ENCODE data around the gene HSF5.
"Not testable (repeated sequence)": the region's sequence is repeated elsewhere in the genome, so short reads cannot be mapped to it uniquely, and the experiment has no call there.

HSF5 gene

GRCh38 chr17:58491510-58492045, 3.4 kb upstream of the HSF5 start:
- no peak overlapping the region for H3K14ac ChIP-seq (ENCODE audit: low read length in 2 of 2)
- no peaks in the 10 kb centered on the region for H3K9me3 ChIP-seq (ENCODE audit: control insufficient read depth, low read length)
- DNase-seq: no peak
- no peak overlapping the region for H3K4me3 ChIP-seq (ENCODE audit: insufficient read depth in 1 of 2, low read depth in 1 of 2, low read length in 2 of 2)
- H3K4me2 ChIP-seq (ENCODE audit: low read length, poor library complexity, severe bottlenecking): no peak overlapping the region
- peaks cover 64 to 80% of the 10 kb centered on the region in 2 experiments for H3K36me3 ChIP-seq (ENCODE audit: control insufficient read depth in 1 of 2, insufficient read depth in 2 of 2, low read depth in 1 of 2, low read length in 2 of 2)
- no peak overlapping the region for H2AFZ ChIP-seq (ENCODE audit: low read depth, low read length)
- no peak overlapping the region for H3K18ac ChIP-seq (ENCODE audit: low read depth in 1 of 2, low read length in 2 of 2)
- H3K23ac ChIP-seq (ENCODE audit: low read length in 2 of 2): no peak overlapping the region
- H3K4ac ChIP-seq (ENCODE audit: low read depth in 1 of 2, low read length in 2 of 2): no peak overlapping the region
- no peak overlapping the region for H2BK120ac ChIP-seq (ENCODE audit: low read depth, low read length)
- H3K9ac ChIP-seq (ENCODE audit: low read length): no peak overlapping the region
- no peak overlapping the region for H2BK12ac ChIP-seq (ENCODE audit: low read length in 2 of 2)
- no peak overlapping the region for H2BK15ac ChIP-seq (ENCODE audit: low read depth, poor library complexity, severe bottlenecking)
- H3K4me1 ChIP-seq (ENCODE audit: control insufficient read depth, insufficient read depth, low read depth, low read length): no peaks in the 10 kb centered on the region
- peaks cover 27% of the 10 kb centered on the region for H3K79me1 ChIP-seq (replicated peaks; ENCODE audit: low read length, poor library complexity, severe bottlenecking)
- H4K8ac ChIP-seq (ENCODE audit: low read length): no peak overlapping the region
- no peak overlapping the region for H3K27ac ChIP-seq (ENCODE audit: low read length, poor library complexity, severe bottlenecking)
- no peaks in the 10 kb centered on the region for H3K27me3 ChIP-seq (ENCODE audit: control insufficient read depth in 1 of 2, insufficient read depth in 1 of 2, low read length in 2 of 2)
- 97% methylated on average over 4 of the region's 6 CpGs for WGBS
- H2AK5ac ChIP-seq (ENCODE audit: low read length, severe bottlenecking): no peak overlapping the region
- H4K91ac ChIP-seq (ENCODE audit: low read length): no peak overlapping the region
- no peak overlapping the region for H2BK5ac ChIP-seq (ENCODE audit: low read depth, low read length, poor library complexity, severe bottlenecking)

- no peak overlapping the region for H2BK12ac ChIP-seq (ENCODE audit: low read length in 2 of 2)
- H3K23ac ChIP-seq (ENCODE audit: low read length in 2 of 2): no peak overlapping the region
- no peak overlapping the region for H2BK15ac ChIP-seq (ENCODE audit: low read depth, poor library complexity, severe bottlenecking)
- WGBS: 97% methylated on average over 25 of the region's 26 CpGs
- H3K4ac ChIP-seq (ENCODE audit: low read depth in 1 of 2, low read length in 2 of 2): no peak overlapping the region
- H3K18ac ChIP-seq (ENCODE audit: low read depth in 1 of 2, low read length in 2 of 2): no peak overlapping the region
- no peak overlapping the region for H3K9ac ChIP-seq (ENCODE audit: low read length)
- H2BK5ac ChIP-seq (ENCODE audit: low read depth, low read length, poor library complexity, severe bottlenecking): no peak overlapping the region
- H3K4me1 ChIP-seq (ENCODE audit: control insufficient read depth, insufficient read depth, low read depth, low read length): no peaks in the 10 kb centered on the region
- H3K27ac ChIP-seq (ENCODE audit: low read length, poor library complexity, severe bottlenecking): no peak overlapping the region
- H2AK5ac ChIP-seq (ENCODE audit: low read length, severe bottlenecking): no peak overlapping the region
- no peak overlapping the region for H3K4me3 ChIP-seq (ENCODE audit: insufficient read depth in 1 of 2, low read depth in 1 of 2, low read length in 2 of 2)
- H3K27me3 ChIP-seq (ENCODE audit: control insufficient read depth in 1 of 2, insufficient read depth in 1 of 2, low read length in 2 of 2): no peaks in the 10 kb centered on the region
- H4K91ac ChIP-seq (ENCODE audit: low read length): no peak overlapping the region
- H2BK120ac ChIP-seq (ENCODE audit: low read depth, low read length): no peak overlapping the region
- H3K14ac ChIP-seq (ENCODE audit: low read length in 2 of 2): no peak overlapping the region
- no peak for DNase-seq
- H3K9me3 ChIP-seq (ENCODE audit: control insufficient read depth, low read length): no peaks in the 10 kb centered on the region
- no peak overlapping the region for H4K8ac ChIP-seq (ENCODE audit: low read length)
- H3K4me2 ChIP-seq (ENCODE audit: low read length, poor library complexity, severe bottlenecking): no peak overlapping the region
- H3K36me3 ChIP-seq (ENCODE audit: control insufficient read depth in 1 of 2, insufficient read depth in 2 of 2, low read depth in 1 of 2, low read length in 2 of 2): peaks cover 42 to 51% of the 10 kb centered on the region in 2 experiments
- H2AFZ ChIP-seq (ENCODE audit: low read depth, low read length): no peak overlapping the region
- peaks cover 8% of the 10 kb centered on the region for H3K79me1 ChIP-seq (replicated peaks; ENCODE audit: low read length, poor library complexity, severe bottlenecking)
Measured at GRCh38 chr17:58488428-58488890, 251 bp upstream of the HSF5 start.

DNA sequence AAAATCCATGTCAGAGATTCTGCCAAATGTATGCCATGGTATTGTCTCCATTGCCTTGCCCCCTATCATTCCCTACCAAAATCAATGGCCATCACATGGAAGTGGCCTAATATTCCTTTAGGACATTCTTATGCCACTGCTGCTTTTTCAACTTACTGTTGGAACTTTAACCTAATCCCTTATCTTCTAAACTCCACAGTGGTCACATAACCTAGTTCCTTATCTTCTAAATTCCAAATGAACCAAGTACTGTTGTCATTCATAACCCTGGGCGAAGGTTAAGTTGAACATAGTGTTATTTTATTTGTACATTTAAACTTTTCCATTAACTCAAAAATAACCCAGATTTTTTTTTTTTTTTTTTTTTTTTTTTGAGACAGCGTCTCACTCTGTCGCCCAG, 3.6 kb downstream of the HSF5 start:
- 70% methylated on average over 2 of the region's 3 CpGs for WGBS
- no peak overlapping the region for H3K23ac ChIP-seq (ENCODE audit: low read length in 2 of 2)

GRCh38 chr17:58481798-58482197, 6.4 kb downstream of the HSF5 start:
- not testable (repeated sequence) for H3K36me3 ChIP-seq (ENCODE audit: control insufficient read depth in 1 of 2, insufficient read depth in 2 of 2, low read depth in 1 of 2, low read length in 2 of 2); H3K23ac ChIP-seq (ENCODE audit: low read length in 2 of 2); H3K27ac ChIP-seq (ENCODE audit: low read length, poor library complexity, severe bottlenecking); H3K4me2 ChIP-seq (ENCODE audit: low read length, poor library complexity, severe bottlenecking); H2BK5ac ChIP-seq (ENCODE audit: low read depth, low read length, poor library complexity, severe bottlenecking); H3K9me3 ChIP-seq (ENCODE audit: control insufficient read depth, low read length); DNase-seq; H4K8ac ChIP-seq (ENCODE audit: low read length); H2AFZ ChIP-seq (ENCODE audit: low read depth, low read length); H3K4me3 ChIP-seq (ENCODE audit: insufficient read depth in 1 of 2, low read depth in 1 of 2, low read length in 2 of 2); H3K27me3 ChIP-seq (ENCODE audit: control insufficient read depth in 1 of 2, insufficient read depth in 1 of 2, low read length in 2 of 2); H3K9ac ChIP-seq (ENCODE audit: low read length); H3K79me1 ChIP-seq (replicated peaks; ENCODE audit: low read length, poor library complexity, severe bottlenecking); H4K91ac ChIP-seq (ENCODE audit: low read length); H2AK5ac ChIP-seq (ENCODE audit: low read length, severe bottlenecking); H2BK15ac ChIP-seq (ENCODE audit: low read depth, poor library complexity, severe bottlenecking); H3K18ac ChIP-seq (ENCODE audit: low read depth in 1 of 2, low read length in 2 of 2); H3K4me1 ChIP-seq (ENCODE audit: control insufficient read depth, insufficient read depth, low read depth, low read length); H2BK12ac ChIP-seq (ENCODE audit: low read length in 2 of 2); H3K4ac ChIP-seq (ENCODE audit: low read depth in 1 of 2, low read length in 2 of 2); H3K14ac ChIP-seq (ENCODE audit: low read length in 2 of 2); H2BK120ac ChIP-seq (ENCODE audit: low read depth, low read length)
- 75% methylated on average over 2 of the region's 5 CpGs for WGBS

More for the DNA sequence above, 3.6 kb downstream of the HSF5 start:
- H2BK15ac ChIP-seq (ENCODE audit: low read depth, poor library complexity, severe bottlenecking): no peak overlapping the region
- no peak overlapping the region for H3K14ac ChIP-seq (ENCODE audit: low read length in 2 of 2)
- H4K8ac ChIP-seq (ENCODE audit: low read length): no peak overlapping the region
- H3K27ac ChIP-seq (ENCODE audit: low read length, poor library complexity, severe bottlenecking): no peak overlapping the region
- no peaks in the 10 kb centered on the region for H3K4me1 ChIP-seq (ENCODE audit: control insufficient read depth, insufficient read depth, low read depth, low read length)
- no peak overlapping the region for H3K4ac ChIP-seq (ENCODE audit: low read depth in 1 of 2, low read length in 2 of 2)
- no peak overlapping the region for H3K4me3 ChIP-seq (ENCODE audit: insufficient read depth in 1 of 2, low read depth in 1 of 2, low read length in 2 of 2)
- no peak overlapping the region for H2BK120ac ChIP-seq (ENCODE audit: low read depth, low read length)
- no peak for DNase-seq
- H2AFZ ChIP-seq (ENCODE audit: low read depth, low read length): no peak overlapping the region
- no peak overlapping the region for H2BK12ac ChIP-seq (ENCODE audit: low read length in 2 of 2)
- H3K9me3 ChIP-seq (ENCODE audit: control insufficient read depth, low read length): no peaks in the 10 kb centered on the region
- no peaks in the 10 kb centered on the region for H3K27me3 ChIP-seq (ENCODE audit: control insufficient read depth in 1 of 2, insufficient read depth in 1 of 2, low read length in 2 of 2)
- no peak overlapping the region for H2BK5ac ChIP-seq (ENCODE audit: low read depth, low read length, poor library complexity, severe bottlenecking)
- peaks cover 12 to 23% of the 10 kb centered on the region in 2 experiments for H3K36me3 ChIP-seq (ENCODE audit: control insufficient read depth in 1 of 2, insufficient read depth in 2 of 2, low read depth in 1 of 2, low read length in 2 of 2)
- H3K18ac ChIP-seq (ENCODE audit: low read depth in 1 of 2, low read length in 2 of 2): no peak overlapping the region
- no peak overlapping the region for H3K9ac ChIP-seq (ENCODE audit: low read length)
- H4K91ac ChIP-seq (ENCODE audit: low read length): no peak overlapping the region
- no peak overlapping the region for H2AK5ac ChIP-seq (ENCODE audit: low read length, severe bottlenecking)
- no peak overlapping the region for H3K4me2 ChIP-seq (ENCODE audit: low read length, poor library complexity, severe bottlenecking)
- H3K79me1 ChIP-seq (replicated peaks; ENCODE audit: low read length, poor library complexity, severe bottlenecking): no peaks in the 10 kb centered on the region
